ENCODE data around the gene MC2R. TPM values are rescaled to one million over a fixed set of nuclear protein-coding genes. Genes with fewer than 3 reads are reported as not detected.

Gene MC2R
- total and polyA plus RNA-seq, 2 of the 4 experiments (the other 2 are of a cell fraction) = not detected

DNA sequence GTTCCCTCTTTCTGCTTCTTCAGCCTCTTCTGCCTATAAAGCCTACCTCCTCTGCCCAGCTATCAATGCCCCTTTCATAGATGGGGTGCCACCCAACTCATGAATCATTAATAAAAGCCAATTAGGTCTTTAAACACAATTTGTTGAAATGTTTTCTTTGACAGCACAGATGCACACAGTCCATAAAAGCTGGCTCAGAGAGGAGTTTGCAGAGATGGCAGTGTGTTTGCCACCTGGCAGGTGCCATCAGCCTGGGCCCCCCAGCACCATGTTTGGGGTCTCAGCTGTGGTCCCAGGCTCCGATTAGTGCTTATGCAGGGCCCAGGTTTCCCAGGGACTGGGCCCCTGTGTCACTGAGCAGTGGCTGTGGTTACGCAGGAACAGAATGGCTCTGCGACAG, 7.9 kb upstream of the MC2R start:
- no peaks in the 10 kb centered on the region for H3K79me1 ChIP-seq (ENCODE audit: low read depth in 1 of 2, low read length in 2 of 2)
- no CpG with 5 or more reads among the region's 3 CpGs for WGBS, 2 experiments (ENCODE audit: extremely low coverage in 2 of 2, insufficient read length in 1 of 2)
- no peak overlapping the region for H4K8ac ChIP-seq (ENCODE audit: low read depth in 2 of 2, low read length in 2 of 2)
- no peak overlapping the region for H3K27ac ChIP-seq (ENCODE audit: insufficient read depth, low read length)
- H4K5ac ChIP-seq (ENCODE audit: low read depth, low read length) = no peak overlapping the region
- no peak overlapping the region for H3K56ac ChIP-seq (ENCODE audit: extremely low read depth, insufficient read depth, low read length)
- H3K27me3 ChIP-seq (ENCODE audit: control insufficient read depth, insufficient read depth, low read length) = no peaks in the 10 kb centered on the region
- DNase-seq (no peak), ATAC-seq (ENCODE audit: low read depth) (no peak)
- H3K18ac ChIP-seq (ENCODE audit: low read depth, low read length) = no peak overlapping the region
- no peaks in the 10 kb centered on the region for H3K9me1 ChIP-seq (ENCODE audit: insufficient read depth, low read length)
- H3K36me3 ChIP-seq (ENCODE audit: control insufficient read depth, insufficient read depth, low read length) = no peaks in the 10 kb centered on the region
- CTCF ChIA-PET = no interaction called here
- no peak overlapping the region for H2BK15ac ChIP-seq (ENCODE audit: low read depth, low read length)
- H3K4me3 ChIP-seq (ENCODE audit: insufficient read depth, low read depth, low read length) = no peak overlapping the region
- H2AK9ac ChIP-seq (replicated peaks; ENCODE audit: low read depth, low read length, poor library complexity) = no peak overlapping the region
- H2BK120ac ChIP-seq (ENCODE audit: low read depth, low read length) = no peak overlapping the region
- H2BK5ac ChIP-seq (ENCODE audit: low read depth, low read length, poor library complexity, severe bottlenecking) = no peak overlapping the region
- BruUV-seq (replicated peaks) = no TSS peak
- no peak overlapping the region for H2AFZ ChIP-seq (replicated peaks; ENCODE audit: low read length, poor library complexity)
- no peak overlapping the region for H2AK5ac ChIP-seq (ENCODE audit: low read depth, low read length)
- no peak overlapping the region for H2BK20ac ChIP-seq (ENCODE audit: low read depth, low read length)
- in situ Hi-C loops (cut with MboI; ENCODE audit: low sequenced_read_pairs) = no loop called here
- no peak overlapping the region for H4K91ac ChIP-seq (ENCODE audit: insufficient read depth, low read depth, low read length)
- H3K4me1 ChIP-seq (ENCODE audit: control insufficient read depth, insufficient read depth, low read length) = no peaks in the 10 kb centered on the region
- TF ChIP-seq CHD1 (IDR thresholded peaks at IDR 0.05; ENCODE audit: low read depth, low read length) (no peak), RFX5 (IDR thresholded peaks at IDR 0.05; ENCODE audit: low read depth, low read length) (no peak), BHLHE40 (IDR thresholded peaks at IDR 0.05; ENCODE audit: low read depth, low read length) (no peak), CEBPB (IDR thresholded peaks at IDR 0.05; ENCODE audit: low read depth, low read length) (no peak), FOS (IDR thresholded peaks at IDR 0.05; ENCODE audit: low read depth, low read length) (no peak), RAD21 (IDR thresholded peaks at IDR 0.05; ENCODE audit: low read length) (no peak), MAFK (IDR thresholded peaks at IDR 0.05; ENCODE audit: low read depth, low read length) (no peak)
- TF ChIP-seq, protein P1, sequence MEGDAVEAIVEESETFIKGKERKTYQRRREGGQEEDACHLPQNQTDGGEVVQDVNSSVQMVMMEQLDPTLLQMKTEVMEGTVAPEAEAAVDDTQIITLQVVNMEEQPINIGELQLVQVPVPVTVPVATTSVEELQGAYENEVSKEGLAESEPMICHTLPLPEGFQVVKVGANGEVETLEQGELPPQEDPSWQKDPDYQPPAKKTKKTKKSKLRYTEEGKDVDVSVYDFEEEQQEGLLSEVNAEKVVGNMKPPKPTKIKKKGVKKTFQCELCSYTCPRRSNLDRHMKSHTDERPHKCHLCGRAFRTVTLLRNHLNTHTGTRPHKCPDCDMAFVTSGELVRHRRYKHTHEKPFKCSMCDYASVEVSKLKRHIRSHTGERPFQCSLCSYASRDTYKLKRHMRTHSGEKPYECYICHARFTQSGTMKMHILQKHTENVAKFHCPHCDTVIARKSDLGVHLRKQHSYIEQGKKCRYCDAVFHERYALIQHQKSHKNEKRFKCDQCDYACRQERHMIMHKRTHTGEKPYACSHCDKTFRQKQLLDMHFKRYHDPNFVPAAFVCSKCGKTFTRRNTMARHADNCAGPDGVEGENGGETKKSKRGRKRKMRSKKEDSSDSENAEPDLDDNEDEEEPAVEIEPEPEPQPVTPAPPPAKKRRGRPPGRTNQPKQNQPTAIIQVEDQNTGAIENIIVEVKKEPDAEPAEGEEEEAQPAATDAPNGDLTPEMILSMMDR (conservative IDR thresholded peaks at IDR 0.05; ENCODE audit: low read depth, low read length) = no peak
- TF ChIP-seq, protein P2, sequence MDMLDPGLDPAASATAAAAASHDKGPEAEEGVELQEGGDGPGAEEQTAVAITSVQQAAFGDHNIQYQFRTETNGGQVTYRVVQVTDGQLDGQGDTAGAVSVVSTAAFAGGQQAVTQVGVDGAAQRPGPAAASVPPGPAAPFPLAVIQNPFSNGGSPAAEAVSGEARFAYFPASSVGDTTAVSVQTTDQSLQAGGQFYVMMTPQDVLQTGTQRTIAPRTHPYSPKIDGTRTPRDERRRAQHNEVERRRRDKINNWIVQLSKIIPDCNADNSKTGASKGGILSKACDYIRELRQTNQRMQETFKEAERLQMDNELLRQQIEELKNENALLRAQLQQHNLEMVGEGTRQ (IDR thresholded peaks at IDR 0.05; ENCODE audit: low read depth, low read length) = no peak
- intact Hi-C loops (cut with micrococcal nuclease) = no loop called here
- H3K14ac ChIP-seq (replicated peaks; ENCODE audit: low read depth, low read length) = no peak overlapping the region
- POLR2A ChIA-PET (ENCODE audit: unreplicated experiment) = no interaction called here
- no peak overlapping the region for H3K4ac ChIP-seq (ENCODE audit: low read depth, low read length)
- dilution Hi-C loops (cut with HindIII; ENCODE audit: low sequenced_read_pairs, unreplicated experiment) = no loop called here
- H3K4me2 ChIP-seq (ENCODE audit: low read depth, low read length) = no peak overlapping the region
- H3K9ac ChIP-seq (ENCODE audit: low read depth, low read length) = no peak overlapping the region
- H4K20me1 ChIP-seq (ENCODE audit: insufficient read depth, low read length) = no peaks in the 10 kb centered on the region
- H3K9me3 ChIP-seq (ENCODE audit: control insufficient read depth, insufficient read depth, low read length) = peaks cover 38% of the 10 kb centered on the region
- no peak overlapping the region for H3K23ac ChIP-seq (ENCODE audit: low read depth, low read length)

Data from IMR-90 (cell line).